HepG2 (cell line): ENCODE results near the gene TFB1M.

Source experiments
- CHD4 ChIP-seq: fragments of 200-600 bp; sonication (generic); IDR thresholded peaks from 2 replicates; pipeline ENCODE4 v1.7.0; 2017; ENCODE audit warnings: mild to moderate bottlenecking, low read length, borderline replicate concordance
- EP300 ChIP-seq, 3 experiments: sonication (generic) in 1 of 3; formaldehyde crosslinking in 1 of 3; IDR thresholded peaks; 2 replicates each; pipeline versions ENCODE4 v1.5.1 to v1.6.1; 2011 to 2020; ENCODE audit warnings: low read depth in 2 of 3, low read length in 2 of 3, borderline replicate concordance in 1 of 3, improper control_type of control experiment in 1 of 3, mild to moderate bottlenecking in 1 of 3, missing genetic modification reagents in 1 of 3, moderate library complexity in 1 of 3
- FOXM1 ChIP-seq: sonication (generic); formaldehyde crosslinking; IDR thresholded peaks from 2 replicates; pipeline ENCODE4 v1.5.0; 2020; ENCODE audit warnings: missing genetic modification reagents
- GABPB1 ChIP-seq: IDR thresholded peaks from 2 replicates; pipeline ENCODE4 v1.6.1; 2016; ENCODE audit warnings: mild to moderate bottlenecking, missing genetic modification reagents, moderate library complexity, missing compliant biosample characterization
- HNRNPH1 ChIP-seq: fragments of 200-400 bp; formaldehyde crosslinking; optimal IDR thresholded peaks from 2 replicates; pipeline ENCODE3; 2017; ENCODE audit warnings: mild to moderate bottlenecking, low read depth, low read length
- NR1H2 ChIP-seq: sonication (generic); formaldehyde crosslinking; IDR thresholded peaks from 2 replicates; pipeline ENCODE4 v1.8.1; 2022; ENCODE audit warnings: low read depth, missing genetic modification reagents, borderline replicate concordance
- POLR2AphosphoS5 ChIP-seq: IDR thresholded peaks from 2 replicates; pipeline ENCODE4 v1.6.1; 2012; ENCODE audit warnings: low read depth, low read length
- RAD51 ChIP-seq: fragments of 450-650 bp; IDR thresholded peaks from 2 replicates; pipeline ENCODE4 v1.6.1; 2016; ENCODE audit warnings: borderline replicate concordance
- TAF1 ChIP-seq: sonication (generic); formaldehyde crosslinking; IDR thresholded peaks from 2 replicates; pipeline ENCODE4 v1.4.0; 2020; ENCODE audit warnings: missing genetic modification reagents
- TFAP4 ChIP-seq: sonication (generic); IDR thresholded peaks from 2 replicates; pipeline ENCODE4 v1.6.1; 2016; ENCODE audit warnings: low read depth, borderline replicate concordance
- ZNF557 ChIP-seq: sonication (generic); formaldehyde crosslinking; IDR thresholded peaks from 2 replicates; pipeline ENCODE4 v1.4.0; 2020; ENCODE audit warnings: missing genetic modification reagents
- ZNF605 ChIP-seq: sonication (generic); formaldehyde crosslinking; IDR thresholded peaks from 2 replicates; pipeline ENCODE4 v1.8.0; 2022; ENCODE audit warnings: mild to moderate bottlenecking, missing genetic modification reagents
- ZNF781 ChIP-seq: sonication (generic); formaldehyde crosslinking; IDR thresholded peaks from 2 replicates; pipeline ENCODE4 v1.5.1; 2020; ENCODE audit warnings: borderline replicate concordance, mild to moderate bottlenecking, missing genetic modification reagents; ENCODE audit errors: not compliant biosample characterization

- TF ChIP-seq ZNF605 (no peak), EP300 (IDR thresholded peaks at IDR 0.05; ENCODE audit: low read depth in 2 of 2, low read length in 2 of 2) (0 out of 4 replicates have a peak, but pooled peaks of 1 of the 2 experiments have one; percentile 7), EP300 (CRISPR knock-in tag; IDR thresholded peaks at IDR 0.05; ENCODE audit: borderline replicate concordance) (no peak), GABPB1 (CRISPR knock-in tag) (no peak), NR1H2 (CRISPR knock-in tag) (no peak), CHD4 (no peak), ZNF557 (CRISPR knock-in tag) (no peak), ZNF781 (CRISPR knock-in tag) (no peak), HNRNPH1 (no peak), TAF1 (CRISPR knock-in tag) (no peak), TFAP4 (no peak), FOXM1 (no peak), POLR2AphosphoS5 (no peak), RAD51 (no peak)
Observed at GRCh38 chr6:155315516-155315871, 1.2 kb upstream of the TFB1M start.
